AG20443 (cell line): ENCODE measurements around the gene RAI1.

Experiments
- DNase-seq: peaks from one replicate; pipeline ENCODE4 v3.0.0; 2012; ENCODE audit warnings: low spot score, mixed read lengths

The RAI1 gene

DNA sequence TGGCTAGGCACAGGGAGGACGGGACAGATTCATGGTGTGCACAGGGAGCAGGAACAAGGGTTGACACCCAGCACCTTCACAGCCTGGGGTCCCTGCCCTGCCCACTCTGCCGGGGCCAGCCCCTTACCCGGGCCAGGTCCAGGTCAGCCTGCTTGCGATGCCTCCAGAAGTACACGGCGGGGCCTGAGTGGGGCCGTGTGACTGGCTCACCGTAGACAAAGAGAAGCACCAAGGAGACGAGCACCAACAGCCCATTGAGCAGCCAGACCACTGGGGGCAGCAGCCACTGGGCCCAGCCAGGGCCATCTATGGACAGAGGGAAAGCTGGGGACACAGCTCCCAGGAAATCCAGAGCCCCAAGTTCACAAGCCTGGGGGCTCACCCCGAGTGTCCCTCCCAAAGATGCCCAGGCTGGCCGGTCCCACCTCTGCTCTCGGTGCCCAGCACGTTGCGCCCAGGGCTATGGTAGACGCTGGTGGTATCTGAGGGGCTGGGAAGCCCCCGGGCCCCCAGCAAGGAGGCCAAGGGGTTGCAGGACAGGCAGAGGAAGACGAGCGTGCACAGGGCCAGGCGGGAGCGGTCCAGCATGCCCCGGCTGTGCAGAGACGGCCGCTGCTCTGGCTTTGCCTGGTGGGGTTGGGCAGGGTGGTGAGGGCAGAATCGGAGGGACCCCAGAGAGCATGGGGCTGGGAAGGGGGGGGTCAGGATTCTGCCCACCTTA is 135.7 kb downstream of the RAI1 start:
- no peak for DNase-seq

DNA sequence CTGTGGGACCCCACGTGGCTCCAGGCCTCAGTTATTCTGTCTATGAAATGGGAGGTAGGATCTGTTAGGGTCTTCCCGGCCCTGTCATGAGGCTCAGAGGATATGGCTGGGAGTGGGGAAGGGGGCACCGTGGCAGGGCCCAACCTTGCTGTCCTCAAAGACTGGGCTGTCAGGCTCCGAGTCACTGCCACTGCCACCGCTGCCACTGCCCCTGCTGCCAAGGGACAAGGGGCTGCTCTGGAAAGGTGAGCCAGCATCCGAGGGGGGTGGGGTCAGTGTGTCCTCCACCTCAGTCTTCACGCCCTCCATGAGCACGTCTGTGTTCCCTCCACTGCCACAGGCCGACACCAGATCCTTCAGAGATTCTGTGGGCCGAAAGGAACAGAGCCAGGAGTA is 136.3 kb downstream of the RAI1 start:
- DNase-seq: no peak

DNA sequence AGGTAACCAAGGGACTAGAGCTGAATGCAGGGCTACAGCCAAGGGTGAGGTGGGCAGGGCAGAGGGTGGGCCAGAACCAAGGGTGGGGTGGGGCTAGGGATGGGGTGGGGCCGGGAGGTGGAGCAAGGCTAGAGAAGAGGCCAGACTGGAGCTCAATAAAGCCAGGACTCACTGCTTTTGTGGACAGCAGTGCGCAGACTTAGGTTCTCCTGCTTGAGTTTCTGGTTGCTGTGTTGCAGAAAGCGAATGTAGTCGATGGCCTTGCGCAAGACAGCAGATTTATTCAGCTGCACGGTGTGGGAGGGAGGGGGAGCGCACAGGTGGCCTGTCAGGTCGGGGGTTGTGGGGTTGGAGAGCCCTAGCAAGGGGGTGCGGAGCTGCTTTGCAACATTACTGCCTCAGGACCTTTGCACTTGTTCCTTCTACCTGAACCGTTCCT is 136.8 kb downstream of the RAI1 start:
- peak; percentile 83 for DNase-seq

DNA sequence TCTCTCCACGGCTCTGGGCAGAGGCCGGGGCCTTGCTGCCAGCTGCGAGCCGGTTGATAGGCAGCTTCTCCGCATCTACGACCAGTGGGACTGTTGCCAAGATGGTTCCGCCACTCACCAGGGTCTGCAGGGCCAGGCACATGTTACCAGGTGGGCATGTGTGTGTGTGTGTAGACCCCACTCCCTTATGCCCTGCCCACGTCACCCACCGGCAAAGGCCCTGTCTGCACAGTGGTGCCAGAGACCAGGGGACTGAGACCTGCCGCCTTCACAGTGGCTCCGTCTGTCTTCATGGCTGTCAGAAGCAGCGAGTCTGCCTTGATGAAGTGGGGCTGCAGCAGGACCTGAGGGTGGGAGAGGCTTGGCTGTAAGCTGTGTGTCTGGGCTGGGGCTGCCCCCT is 137.9 kb downstream of the RAI1 start:
- no peak for DNase-seq

DNA sequence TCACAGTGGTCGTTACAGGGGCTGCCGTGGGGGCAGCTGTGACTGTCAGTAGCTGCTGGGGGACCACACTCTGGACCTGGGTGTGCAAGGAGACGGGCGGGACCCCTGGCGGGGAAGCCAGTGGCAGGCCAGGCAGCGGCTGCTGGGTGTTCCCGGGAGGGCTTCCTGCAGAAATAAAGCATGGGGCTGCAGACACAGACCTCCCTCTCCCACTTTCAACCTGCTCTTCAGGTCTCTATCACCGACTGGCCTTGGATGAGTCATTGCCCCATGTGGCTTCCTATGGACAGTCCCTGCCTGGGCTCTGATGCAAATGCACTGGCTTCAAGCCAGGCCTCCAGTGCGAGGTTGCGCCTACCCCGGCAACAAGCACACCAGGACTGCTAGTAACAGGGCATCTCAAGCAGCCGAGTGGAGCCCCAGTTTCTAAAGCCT is 138.3 kb downstream of the RAI1 start:
- peak; percentile 80 for DNase-seq

DNA sequence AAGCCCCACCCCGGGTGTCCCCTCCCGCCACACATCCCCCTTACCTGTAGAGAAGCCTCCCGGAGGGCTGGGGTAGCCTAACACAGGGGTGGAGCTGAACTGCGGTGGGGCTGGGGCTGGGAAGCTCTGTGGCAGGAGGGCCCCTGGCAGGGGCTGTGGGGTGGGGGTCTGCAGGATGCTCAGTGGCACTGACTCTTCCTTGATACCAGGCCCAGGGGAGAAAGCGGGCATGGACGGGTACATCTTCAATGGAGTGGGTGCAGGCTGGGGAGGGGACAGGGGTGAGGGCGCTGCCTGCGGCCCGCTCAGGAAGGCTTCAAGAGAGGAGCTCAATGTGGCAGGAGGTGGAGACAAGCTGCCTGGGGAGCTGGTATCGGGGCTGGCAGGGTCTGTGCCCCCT is 138.8 kb downstream of the RAI1 start:
- no peak for DNase-seq

DNA sequence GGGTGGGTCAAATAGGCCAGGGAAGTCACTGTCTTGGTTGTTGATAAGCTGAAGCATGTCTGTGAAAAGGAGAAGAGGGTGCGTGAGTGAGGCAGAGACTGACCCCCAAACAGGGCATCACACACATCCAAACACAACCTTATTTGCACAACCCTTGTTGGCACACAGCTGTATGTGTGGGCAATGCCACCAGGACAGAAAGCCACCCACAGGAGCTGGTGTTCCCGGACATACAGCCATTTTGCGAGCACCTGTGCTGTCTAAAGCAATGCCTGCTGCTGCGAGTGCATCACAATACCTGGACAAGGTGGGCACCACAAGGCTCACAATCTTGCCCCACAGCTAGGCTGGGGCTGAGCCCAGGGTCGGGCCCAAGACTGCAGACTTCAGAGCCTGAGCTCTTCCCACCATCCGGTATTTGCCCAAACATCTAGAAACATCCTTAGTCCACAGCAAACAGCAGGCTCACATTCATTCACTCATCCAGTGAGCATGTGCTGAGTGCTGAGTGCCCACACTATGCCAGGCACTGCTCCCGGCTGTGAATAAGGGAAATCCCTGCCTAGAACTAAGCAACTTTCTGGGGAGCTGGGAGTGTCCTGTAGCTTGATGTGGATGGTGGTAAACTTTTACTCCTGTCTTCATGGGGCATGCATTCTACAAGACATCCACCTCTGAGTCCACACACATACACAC is 139.4 kb downstream of the RAI1 start:
- no peak for DNase-seq

DNA sequence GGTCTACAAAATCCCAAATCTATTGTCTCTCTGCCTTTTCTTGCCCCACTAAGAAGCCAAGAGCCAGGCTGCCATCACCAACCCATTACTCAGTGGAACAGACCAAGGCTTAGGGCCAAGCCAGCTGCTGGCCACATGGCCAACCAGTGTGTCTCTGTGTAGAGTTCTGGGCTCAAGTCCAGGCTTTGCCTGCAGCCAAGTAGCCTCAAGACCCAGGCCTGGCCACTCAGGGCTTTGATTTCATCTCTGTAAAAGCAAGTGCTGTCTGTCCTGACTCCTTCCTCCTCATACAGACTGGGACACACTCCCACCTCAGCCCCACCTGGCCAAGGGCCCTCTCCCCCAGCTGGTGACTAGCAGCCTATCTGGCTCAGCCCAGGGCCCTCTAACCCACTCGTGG is 140.9 kb downstream of the RAI1 start:
- DNase-seq: peak; percentile 84

DNA sequence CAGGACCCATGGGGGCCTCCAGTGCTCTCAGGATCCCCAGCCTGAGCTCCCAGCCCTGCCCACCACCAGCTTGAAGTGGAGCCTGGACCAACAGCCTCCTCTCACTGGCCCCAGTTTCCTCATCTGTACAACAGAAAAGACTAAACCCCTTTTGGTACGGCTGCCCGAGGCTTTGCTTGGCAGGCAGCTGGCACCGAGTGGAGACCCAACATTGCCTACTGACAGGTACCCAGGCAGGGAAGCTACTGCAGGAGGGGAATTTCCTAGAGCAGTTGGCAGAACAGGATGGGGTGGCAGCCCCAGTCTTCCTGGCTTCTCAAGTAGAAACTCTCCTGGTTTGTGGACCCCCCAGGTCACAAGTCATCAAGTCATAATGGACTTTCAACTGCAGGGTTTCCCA is 141.4 kb downstream of the RAI1 start:
- DNase-seq: no peak

DNA sequence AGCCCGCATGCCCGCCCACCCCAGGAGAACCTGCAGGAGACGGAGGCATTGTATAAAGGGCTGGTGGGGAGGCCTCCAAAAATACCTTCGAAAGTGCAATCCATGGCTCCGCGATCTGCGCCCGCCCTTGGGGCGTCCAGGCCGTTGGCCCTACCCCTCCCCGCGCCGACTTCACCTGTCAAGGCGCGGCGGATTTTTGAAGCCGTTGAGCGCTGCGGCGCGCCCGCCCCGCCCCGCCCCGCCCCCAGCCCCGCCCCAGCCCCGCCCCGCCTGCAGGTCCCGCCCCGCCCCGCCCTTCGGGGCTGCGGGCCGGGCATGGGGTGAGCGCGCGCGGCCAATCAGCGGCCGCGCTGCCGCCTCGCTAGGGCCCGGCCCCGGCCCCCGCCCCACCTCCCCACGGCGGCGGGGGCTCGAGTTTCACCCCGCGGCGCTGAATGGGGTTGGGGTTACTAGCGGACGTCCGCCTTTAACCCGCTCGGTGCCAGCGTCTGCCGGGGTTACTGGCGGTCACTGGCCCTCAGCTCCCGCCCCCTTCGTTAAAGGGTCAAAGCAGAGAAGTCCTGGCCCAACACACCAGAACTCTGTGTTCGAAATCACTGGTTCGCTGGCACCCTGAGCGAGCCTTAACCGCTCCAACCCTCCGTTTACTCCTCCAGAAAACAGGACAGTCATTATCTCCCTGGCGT is 142.3 kb downstream of the RAI1 start:
- peak; percentile 99 for DNase-seq

DNA sequence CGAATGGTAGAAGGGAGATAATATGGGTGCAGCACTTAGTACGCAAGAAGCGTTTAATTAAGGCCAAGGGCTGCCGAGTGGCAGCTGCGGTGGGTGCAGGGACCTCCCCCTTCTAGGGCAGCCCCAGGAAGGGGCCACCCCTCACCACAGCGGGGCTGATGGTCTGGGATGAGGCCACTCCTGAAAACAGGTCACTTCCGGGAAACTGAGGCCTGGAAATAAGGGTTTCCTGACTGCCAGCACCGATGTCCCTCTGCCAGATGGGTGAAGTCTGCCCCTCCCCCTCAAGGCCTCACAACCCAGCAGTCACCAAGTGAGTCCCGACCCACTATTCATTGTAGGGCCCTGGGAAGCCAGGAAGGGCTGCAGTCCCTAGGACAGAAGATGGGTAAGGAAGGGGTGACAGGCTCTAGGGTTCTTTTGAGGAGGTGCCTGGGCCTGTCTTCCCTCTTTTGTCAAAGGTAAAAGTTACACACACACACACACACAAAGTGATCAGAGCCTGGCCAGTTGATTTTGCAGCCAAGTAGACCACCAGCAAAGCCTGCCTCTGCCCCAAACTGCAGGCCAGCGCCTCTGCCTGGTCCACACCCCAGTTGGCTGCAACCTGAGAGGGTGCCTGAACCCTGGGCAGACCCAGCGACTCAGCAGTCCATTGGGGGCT is 143.0 kb downstream of the RAI1 start:
- no peak for DNase-seq

DNA sequence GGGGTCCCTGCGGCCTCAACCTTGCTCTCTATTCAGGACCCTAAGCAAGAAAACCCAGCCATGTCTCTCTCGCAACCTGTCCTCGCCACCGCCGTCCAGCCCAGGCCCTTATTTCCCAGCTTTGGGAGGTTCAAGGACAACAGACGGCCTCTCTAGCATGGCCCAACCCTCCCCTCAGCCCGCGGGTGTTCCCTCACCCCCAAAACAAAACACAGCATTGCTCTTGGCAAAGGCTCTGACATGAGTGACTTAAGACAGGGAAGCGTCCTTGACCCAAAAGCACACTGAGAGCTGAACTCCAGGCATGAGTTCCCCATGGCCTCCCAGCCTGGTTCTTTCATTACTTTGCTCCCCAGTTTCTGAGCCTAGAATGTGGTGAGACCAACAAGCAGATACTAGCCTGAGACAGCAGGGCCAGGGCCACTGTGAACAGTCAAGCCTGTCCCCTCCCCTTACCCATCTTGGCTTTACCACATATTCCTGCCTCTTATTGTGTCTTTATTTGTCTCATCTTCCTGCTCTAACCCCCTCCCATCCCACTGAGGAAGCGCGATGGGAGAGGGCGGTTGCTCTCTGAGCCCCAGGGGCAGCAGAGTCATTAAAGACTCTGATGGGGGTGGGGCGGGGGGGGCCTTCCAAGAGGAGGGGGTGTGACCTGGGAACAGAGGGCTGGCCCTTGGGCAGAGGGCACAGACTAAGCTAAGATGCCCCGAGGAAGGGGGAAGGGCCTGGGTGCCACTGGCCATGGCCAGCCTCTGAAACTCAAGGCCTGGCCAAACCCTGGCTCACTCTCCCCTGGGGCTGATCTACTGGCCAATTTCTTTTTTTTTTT is 143.7 kb downstream of the RAI1 start:
- DNase-seq: no peak

DNA sequence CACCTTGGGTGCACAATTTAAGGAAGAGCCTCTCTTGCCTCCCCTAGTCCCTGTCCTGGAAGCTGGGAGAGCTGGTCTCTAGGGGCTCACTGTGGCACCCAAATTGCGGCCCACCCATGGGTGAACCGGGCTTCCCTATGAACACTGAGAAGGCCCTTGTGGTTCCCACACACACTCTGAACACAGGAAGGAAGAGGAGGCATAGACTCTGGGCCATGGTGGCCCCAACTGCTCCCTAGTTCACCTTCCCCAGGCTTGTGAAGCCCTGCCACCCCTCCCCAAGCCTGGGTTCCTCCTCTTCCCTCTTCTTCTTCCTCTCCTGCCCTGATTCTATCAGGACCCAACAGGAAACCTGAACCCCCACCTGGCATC is 145.1 kb downstream of the RAI1 start:
- no peak for DNase-seq

DNA sequence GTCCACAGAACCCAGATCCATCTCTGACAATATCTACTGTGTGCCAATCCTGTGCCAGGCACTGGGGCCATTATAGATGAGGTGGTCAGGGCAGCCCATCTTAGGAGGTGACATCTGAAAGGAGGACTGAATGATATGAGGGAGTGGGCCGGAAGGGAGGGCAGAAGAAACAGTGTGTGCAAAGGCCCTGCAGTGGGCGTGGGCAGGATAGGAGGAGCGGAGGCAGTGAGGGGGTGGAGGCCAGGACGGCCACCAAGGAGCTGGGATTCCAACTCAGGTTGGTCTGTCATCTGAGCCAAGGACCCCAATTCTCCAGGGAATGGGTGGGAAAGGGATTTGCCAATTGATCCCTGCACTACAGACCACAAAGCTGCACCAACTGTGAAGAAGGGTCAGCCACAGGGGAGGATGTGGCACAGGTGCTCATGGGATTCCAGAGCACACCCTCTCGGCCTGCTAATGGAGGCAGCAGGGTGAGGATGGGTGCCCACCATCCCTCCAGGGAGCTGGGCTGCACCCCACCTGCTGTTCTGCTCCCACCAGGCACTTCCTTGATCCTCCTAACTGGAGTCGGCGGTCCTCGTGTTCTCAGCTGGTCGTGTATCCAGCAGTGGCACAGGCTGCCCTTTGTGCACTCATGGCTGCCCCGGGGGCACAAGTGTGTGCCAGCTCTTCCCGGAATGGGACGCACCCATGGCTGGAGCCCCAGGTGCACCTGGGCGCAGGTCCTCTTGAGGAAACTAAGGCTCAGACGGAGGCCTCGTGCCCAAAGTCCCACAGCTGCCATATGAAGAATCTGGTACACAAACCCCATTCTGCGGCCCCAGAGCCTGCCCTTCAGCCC is 145.9 kb downstream of the RAI1 start:
- no peak for DNase-seq

DNA sequence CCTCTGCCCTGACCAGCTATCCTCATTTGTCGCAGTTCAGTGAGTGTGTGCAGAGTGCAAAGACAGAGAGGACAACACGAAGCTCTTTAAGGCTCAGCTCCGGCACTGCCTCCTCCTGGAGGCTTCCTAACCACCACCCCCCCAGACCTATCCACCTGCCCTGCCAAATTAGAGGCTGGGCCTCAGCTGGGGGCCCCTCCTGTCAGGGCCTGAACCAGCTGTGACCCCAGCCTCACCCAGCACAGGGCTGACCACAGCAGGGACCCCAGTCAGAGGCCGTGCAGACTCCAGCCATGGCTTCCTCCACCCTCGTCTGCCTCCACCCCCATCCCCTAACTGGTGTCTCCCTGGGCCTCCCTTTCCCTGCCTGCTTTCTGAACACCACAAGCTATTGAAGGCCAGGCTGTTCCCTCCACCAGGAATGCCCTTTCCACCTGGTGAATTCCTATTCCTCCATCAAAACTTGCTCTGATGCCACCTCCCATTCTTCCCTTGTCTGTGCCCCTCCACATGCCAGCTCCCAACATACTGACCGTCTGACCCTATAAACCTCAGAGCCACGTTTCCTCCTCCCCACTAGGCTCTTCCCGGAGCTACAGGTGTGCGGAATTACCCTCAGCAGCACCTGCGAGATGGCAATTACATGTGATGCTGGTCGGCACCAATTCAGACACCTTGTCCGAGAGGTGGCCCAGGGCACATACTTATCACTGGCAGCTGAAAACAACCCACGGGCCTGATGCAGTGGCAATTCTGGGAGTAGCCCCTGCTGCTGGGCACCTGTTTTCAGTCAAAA is 146.8 kb downstream of the RAI1 start:
- DNase-seq: no peak

DNA sequence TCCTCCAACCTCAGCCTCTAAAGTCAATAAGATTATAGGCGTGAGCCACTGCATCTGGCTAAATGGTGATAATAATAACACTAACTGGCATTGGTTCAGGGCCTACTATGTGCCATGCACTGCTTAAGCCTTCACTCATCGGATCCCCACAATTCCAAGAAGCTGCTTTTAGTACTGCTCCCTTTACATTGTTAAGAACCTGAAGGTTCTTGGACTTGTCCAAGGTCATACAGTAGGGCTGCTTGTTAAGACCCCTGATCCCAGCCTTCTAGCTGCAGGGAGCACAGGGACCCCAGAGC is 149.0 kb downstream of the RAI1 start:
- no peak for DNase-seq

DNA sequence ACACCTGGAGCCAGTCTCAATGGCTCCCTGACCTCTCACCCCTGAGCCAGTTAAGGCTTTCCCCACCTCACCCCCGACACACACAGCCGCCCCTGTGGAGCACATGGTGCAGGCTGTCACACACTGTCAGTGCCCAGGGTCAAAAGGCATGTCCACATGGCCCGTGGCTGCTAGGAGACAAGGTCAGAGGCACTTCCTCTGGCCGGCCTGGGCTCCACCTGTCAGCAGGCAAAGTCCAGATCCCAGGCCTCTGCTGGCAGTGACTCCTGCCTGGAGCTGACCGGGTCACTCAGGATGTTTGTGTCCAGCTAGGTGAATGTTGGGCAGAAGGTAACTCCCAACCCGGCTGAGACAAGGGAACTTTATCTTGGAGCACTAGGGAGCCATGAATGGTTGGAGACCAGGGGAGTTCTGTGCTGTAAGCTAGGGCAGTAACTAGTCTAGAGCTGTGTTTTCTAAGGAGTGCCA is 149.5 kb downstream of the RAI1 start:
- no peak for DNase-seq

DNA sequence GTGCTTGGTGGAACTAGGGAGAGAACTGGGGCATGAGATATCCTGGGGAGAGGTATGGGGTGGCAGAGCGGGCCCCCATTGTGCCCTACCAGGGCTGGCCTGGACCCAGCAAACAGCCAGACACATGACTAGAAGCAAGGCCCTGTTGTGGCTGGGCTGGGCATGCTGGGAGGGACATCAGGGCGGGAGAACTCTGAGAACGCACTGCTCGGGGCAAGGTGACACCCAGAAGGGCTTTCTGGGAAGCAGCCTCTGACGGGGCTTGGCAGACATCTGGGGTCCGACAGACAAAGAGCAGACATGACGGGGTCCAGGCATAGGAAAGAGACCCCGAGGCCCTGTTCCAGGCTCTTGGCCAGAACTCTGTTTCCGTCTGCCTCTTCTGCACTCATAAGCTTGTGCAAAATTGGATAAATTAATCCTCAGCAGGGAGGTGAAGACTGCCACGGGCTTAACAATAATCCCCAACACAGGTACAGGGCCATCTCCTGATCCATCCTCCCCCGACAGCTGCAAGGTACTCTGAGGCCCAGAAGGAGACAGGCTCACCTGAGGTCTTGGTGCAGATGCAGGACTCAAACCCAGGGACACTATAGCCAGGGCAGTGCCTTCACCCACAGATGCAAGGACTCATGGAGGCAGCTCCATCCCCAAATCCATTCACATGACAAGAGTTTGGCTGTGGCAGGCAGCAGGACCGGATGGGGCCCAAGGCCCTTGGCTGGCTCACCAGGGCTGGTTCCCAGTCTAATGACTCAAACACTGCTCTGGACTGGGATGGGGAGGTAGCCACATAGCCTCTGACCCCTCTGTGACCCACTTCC is 150.2 kb downstream of the RAI1 start:
- DNase-seq: no peak

DNA sequence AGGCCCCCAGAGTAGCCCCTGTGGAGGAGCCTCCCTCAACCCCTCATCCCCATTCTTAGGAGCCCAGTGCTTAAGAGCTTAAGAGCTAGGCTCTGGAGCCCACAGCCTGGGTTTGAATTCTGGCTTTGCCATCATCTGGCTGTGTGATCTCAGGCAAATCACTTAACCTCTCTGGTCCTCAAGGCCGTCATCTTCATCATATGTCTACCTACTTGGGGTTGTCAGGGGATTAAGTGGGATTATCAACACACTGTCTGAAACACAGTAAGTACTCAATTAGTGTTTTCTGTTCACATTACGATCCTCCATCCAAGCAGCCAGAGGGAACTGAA is 150.7 kb downstream of the RAI1 start:
- no peak for DNase-seq
